ENCODE measurements around the gene ERFE. TPM values are rescaled to one million over a fixed set of nuclear protein-coding genes. Genes with fewer than 3 reads are reported as not detected.

Gene ERFE
- total RNA-seq, 4 donors from 2014 or later, result 0.35 to 0.94 (median 0.74) TPM; not detected in 1

- ATAC-seq, result no peak
- Histone ChIP-seq H3K4me3 (peak overlapping the region in 1 of 2 donors; percentile 37), H3K27ac (no peak overlapping the region), H3K27me3 (peaks cover 56% of the 10 kb centered on the region), H3K9me3 (no peaks in the 10 kb centered on the region), H3K36me3 (peaks cover 0 to 20% of the 10 kb centered on the region in 2 donors), H3K4me1 (peaks cover 0 to 40% (median 5%) of the 10 kb centered on the region in 3 donors)
- no peak for TF ChIP-seq POLR2A (IDR thresholded peaks at IDR 0.05)
- no peak for TF ChIP-seq EP300 (IDR thresholded peaks at IDR 0.05)
- TF ChIP-seq, protein P1, sequence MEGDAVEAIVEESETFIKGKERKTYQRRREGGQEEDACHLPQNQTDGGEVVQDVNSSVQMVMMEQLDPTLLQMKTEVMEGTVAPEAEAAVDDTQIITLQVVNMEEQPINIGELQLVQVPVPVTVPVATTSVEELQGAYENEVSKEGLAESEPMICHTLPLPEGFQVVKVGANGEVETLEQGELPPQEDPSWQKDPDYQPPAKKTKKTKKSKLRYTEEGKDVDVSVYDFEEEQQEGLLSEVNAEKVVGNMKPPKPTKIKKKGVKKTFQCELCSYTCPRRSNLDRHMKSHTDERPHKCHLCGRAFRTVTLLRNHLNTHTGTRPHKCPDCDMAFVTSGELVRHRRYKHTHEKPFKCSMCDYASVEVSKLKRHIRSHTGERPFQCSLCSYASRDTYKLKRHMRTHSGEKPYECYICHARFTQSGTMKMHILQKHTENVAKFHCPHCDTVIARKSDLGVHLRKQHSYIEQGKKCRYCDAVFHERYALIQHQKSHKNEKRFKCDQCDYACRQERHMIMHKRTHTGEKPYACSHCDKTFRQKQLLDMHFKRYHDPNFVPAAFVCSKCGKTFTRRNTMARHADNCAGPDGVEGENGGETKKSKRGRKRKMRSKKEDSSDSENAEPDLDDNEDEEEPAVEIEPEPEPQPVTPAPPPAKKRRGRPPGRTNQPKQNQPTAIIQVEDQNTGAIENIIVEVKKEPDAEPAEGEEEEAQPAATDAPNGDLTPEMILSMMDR (IDR thresholded peaks at IDR 0.05), result no peak
- TF ChIP-seq POLR2AphosphoS5 (IDR thresholded peaks at IDR 0.05), result no peak
- WGBS, 2 donors (ENCODE audit: low coverage in 1 of 2), result no CpG with 5 or more reads among the region's 95 CpGs
These were observed 4.9 kb downstream of the ERFE start for GRCh38 chr2:238163481-238164198.

- Histone ChIP-seq H3K9me3 (no peaks in the 10 kb centered on the region), H3K27ac (no peak overlapping the region), H3K4me1 (peaks cover 3 to 41% (median 14%) of the 10 kb centered on the region in 3 donors), H3K27me3 (peaks cover 45% of the 10 kb centered on the region), H3K36me3 (peaks cover 0 to 30% of the 10 kb centered on the region in 2 donors), H3K4me3 (no peak overlapping the region)
- no peak for ATAC-seq
- 92 to 100% methylated on average over 3 to 6 of the region's 8 CpGs for WGBS, 2 donors (ENCODE audit: low coverage in 1 of 2)
- TF ChIP-seq, protein P1 (IDR thresholded peaks at IDR 0.05), result no peak
- TF ChIP-seq POLR2A (IDR thresholded peaks at IDR 0.05) (no peak), EP300 (IDR thresholded peaks at IDR 0.05) (no peak), POLR2AphosphoS5 (IDR thresholded peaks at IDR 0.05) (no peak)
These were observed 6.1 kb downstream of the ERFE start for GRCh38 chr2:238164906-238165287.

GRCh38 chr2:238165288-238165921, 6.6 kb downstream of the ERFE start:
- peaks cover 0 to 35% of the 10 kb centered on the region in 2 donors for H3K36me3 ChIP-seq
- H3K27ac ChIP-seq, result no peak overlapping the region
- H3K27me3 ChIP-seq, result peaks cover 40% of the 10 kb centered on the region
- no peaks in the 10 kb centered on the region for H3K9me3 ChIP-seq
- 80% methylated on average over 1 of the region's 12 CpGs for WGBS, 2 donors (ENCODE audit: low coverage in 1 of 2)
- TF ChIP-seq, protein P1 (IDR thresholded peaks at IDR 0.05), result no peak
- TF ChIP-seq POLR2AphosphoS5 (IDR thresholded peaks at IDR 0.05) (no peak), POLR2A (IDR thresholded peaks at IDR 0.05) (no peak), EP300 (IDR thresholded peaks at IDR 0.05) (no peak)
- H3K4me3 ChIP-seq, result no peak overlapping the region
- peaks cover 5 to 43% (median 19%) of the 10 kb centered on the region in 3 donors for H3K4me1 ChIP-seq
- no peak for ATAC-seq

DNA sequence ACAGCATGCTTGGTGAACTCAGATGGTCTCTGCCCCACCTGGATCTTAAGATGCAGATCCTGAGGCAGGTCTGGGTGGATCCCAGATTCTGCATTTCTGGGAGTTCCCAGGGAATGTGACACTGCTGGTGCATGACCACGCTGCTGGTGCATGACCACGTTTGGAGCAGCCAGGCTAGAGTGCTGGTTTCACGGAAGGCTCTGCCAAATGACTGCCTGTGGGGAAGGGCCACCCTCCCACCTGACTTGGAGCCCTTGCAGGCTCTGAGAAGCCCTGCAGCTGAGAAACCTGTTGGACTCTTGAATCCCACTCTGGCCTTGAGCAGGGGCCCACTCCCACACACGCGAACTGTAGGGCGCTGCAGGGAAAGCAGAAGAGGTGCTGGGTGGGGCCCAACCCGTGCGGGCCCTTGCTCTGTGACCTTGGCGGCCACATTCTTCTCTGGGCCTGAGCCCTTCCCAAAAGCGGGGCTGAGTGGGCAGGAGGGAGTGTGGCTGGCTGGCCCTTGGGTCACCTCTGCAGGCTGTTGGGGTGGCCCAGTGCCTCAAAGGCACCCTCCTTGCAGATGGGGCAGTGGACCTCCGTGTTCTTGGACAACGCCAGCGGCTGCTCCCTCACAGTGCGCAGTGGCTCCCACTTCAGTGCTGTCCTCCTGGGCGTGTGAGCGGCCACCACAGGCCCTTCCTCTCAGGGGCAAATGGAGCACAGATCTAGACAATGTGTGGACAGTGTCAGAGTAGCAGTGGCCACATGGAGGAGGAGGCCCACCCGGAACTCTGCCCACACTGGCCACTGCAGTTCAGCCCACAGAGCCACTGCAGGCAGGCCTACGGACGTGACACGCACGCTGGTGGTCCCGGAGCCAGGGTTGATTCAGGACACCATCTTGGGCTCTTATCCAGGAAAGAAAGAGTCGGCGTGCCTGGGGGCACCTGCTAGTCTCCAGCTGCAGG, 7.9 kb downstream of the ERFE start:
- no peaks in the 10 kb centered on the region for H3K9me3 ChIP-seq
- peaks cover 0 to 48% of the 10 kb centered on the region in 2 donors for H3K36me3 ChIP-seq
- H3K4me1 ChIP-seq, result peaks cover 5 to 52% (median 24%) of the 10 kb centered on the region in 3 donors
- ATAC-seq, result no peak
- H3K4me3 ChIP-seq, result no peak overlapping the region
- TF ChIP-seq EP300 (IDR thresholded peaks at IDR 0.05), result no peak
- no peak for TF ChIP-seq POLR2A (IDR thresholded peaks at IDR 0.05)
- TF ChIP-seq POLR2AphosphoS5 (IDR thresholded peaks at IDR 0.05), result no peak
- TF ChIP-seq, protein P1 (IDR thresholded peaks at IDR 0.05), result no peak
- H3K27ac ChIP-seq, result no peak overlapping the region
- 60 to 80% methylated on average over 1 to 5 of the region's 24 CpGs for WGBS, 2 donors (ENCODE audit: low coverage in 1 of 2)
- peaks cover 28% of the 10 kb centered on the region for H3K27me3 ChIP-seq

Measured in gastroesophageal sphincter (tissue), 4 donors.